Measurements from ENCODE around the gene PLIN3.

- no peak for TF ChIP-seq FOXM1 (IDR thresholded peaks at IDR 0.05; ENCODE audit: borderline replicate concordance)
- TF ChIP-seq L3MBTL2 (conservative IDR thresholded peaks at IDR 0.05) = no peak
- TF ChIP-seq LEF1 (IDR thresholded peaks at IDR 0.05; ENCODE audit: borderline replicate concordance) = no peak
- no peak for TF ChIP-seq NFRKB (IDR thresholded peaks at IDR 0.05)
- no peak for TF ChIP-seq ZNF384 (IDR thresholded peaks at IDR 0.05)
- TF ChIP-seq PKNOX1 (IDR thresholded peaks at IDR 0.05) = no peak
- TF ChIP-seq TARDBP (IDR thresholded peaks at IDR 0.05) = no peak
- TF ChIP-seq SUZ12 (IDR thresholded peaks at IDR 0.05) = no peak
- no peak for TF ChIP-seq ELF4 (IDR thresholded peaks at IDR 0.05)
- TF ChIP-seq BHLHE40 (IDR thresholded peaks at IDR 0.05; ENCODE audit: borderline replicate concordance) = no peak
- no peak for TF ChIP-seq FOXA1 (IDR thresholded peaks at IDR 0.05)
- TF ChIP-seq SP1 (IDR thresholded peaks at IDR 0.05) = no peak
Observed at GRCh38 chr19:4873930-4874329, 6.5 kb upstream of the PLIN3 start.

Data from HEK293T (cell line).